Neural crest cell (in vitro differentiated cells): ENCODE measurements around the gene PRPSAP2. TPM values are rescaled to one million over a fixed set of nuclear protein-coding genes. Genes with fewer than 3 reads are reported as not detected.

Experiments
- DNase-seq: peaks from one replicate; pipeline ENCODE4 v3.0.0; 2021; ENCODE audit warnings: low read depth, mixed read lengths, low spot score
- H3K27ac Mint-ChIP-seq: one replicate; pipeline ENCODE4 v1.8.0; 2021; ENCODE audit warnings: mild to moderate bottlenecking, mixed read lengths; ENCODE audit not compliant: unreplicated experiment
- H3K27me3 Mint-ChIP-seq: 2 replicates; pipeline ENCODE4 v1.8.0; 2021; ENCODE audit warnings: low read depth, mild to moderate bottlenecking, mixed read lengths
- H3K36me3 Mint-ChIP-seq: 2 replicates; pipeline ENCODE4 v1.8.0; 2021; ENCODE audit warnings: low read depth, mild to moderate bottlenecking, mixed read lengths
- H3K4me1 Mint-ChIP-seq: 2 replicates; pipeline ENCODE4 v1.8.0; 2021; ENCODE audit warnings: mixed read lengths
- H3K4me3 Mint-ChIP-seq: one replicate; pipeline ENCODE4 v1.8.0; 2021; ENCODE audit warnings: mild to moderate bottlenecking, mixed read lengths
- H3K9me3 Mint-ChIP-seq: 2 replicates; pipeline ENCODE4 v1.8.0; 2021; ENCODE audit warnings: mixed read lengths
- total RNA-seq: library from RNA; stranded (reverse); gene quantifications from 2 replicates; pipeline ENCODE4 v1.2.1, GENCODE V29; 2021
- TF ChIP-seq, protein P1 (sequence below): fragments of 200-600 bp; sonication (generic); conservative IDR thresholded peaks from 2 replicates; pipeline ENCODE4 v1.5.0; 2021; ENCODE audit warnings: antibody characterized with exemption, mild to moderate bottlenecking

PRPSAP2 gene
- total RNA-seq, 1 donor from 2014 or later, result 72.4 TPM

DNA sequence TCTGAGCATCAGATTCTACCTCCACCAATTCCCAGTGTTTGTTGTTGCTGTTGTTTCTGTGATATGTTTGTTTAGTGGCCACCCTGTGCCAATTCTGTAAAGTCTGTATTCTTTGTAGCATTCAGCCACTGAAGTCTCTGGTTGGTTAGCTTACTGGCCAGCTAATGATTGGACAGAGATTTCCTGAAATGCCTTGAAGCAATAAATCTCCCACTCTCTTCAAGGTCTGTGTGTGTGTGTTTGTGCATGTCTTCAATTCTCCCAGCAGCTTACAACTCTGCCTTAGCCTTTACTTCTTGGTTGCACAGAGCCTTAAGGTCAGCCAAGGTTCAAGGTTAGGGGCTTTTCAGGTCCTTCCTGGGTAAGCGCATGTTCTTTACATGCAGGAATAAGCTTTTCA lies 38.2 kb downstream of the PRPSAP2 start:
- H3K27me3 Mint-ChIP-seq, result no peaks in the 10 kb centered on the region

DNA sequence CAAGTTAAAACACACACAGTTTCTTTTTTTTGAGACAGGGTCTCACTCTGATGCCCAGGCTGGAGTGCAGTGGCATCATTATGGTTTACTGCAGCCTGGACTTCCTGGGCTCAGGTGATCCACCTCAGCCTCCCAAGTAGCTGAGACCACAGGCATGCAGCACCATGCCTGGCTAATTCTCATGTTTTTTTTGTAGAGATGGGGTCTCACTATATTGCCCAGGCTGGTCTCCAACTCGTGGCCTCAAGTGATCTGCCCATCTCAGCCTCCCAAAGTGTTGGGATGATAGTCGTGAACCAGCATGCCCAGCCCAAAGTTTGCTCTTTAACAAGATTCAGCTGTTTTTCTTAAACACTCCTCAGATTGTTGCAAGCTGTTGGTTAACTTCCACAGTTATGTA lies 39.0 kb downstream of the PRPSAP2 start:
- H3K9me3 Mint-ChIP-seq, result peaks cover 7% of the 10 kb centered on the region

More for the DNA sequence above, 38.2 kb downstream of the PRPSAP2 start:
- no peak overlapping the region for H3K4me3 Mint-ChIP-seq
- TF ChIP-seq, protein P1, sequence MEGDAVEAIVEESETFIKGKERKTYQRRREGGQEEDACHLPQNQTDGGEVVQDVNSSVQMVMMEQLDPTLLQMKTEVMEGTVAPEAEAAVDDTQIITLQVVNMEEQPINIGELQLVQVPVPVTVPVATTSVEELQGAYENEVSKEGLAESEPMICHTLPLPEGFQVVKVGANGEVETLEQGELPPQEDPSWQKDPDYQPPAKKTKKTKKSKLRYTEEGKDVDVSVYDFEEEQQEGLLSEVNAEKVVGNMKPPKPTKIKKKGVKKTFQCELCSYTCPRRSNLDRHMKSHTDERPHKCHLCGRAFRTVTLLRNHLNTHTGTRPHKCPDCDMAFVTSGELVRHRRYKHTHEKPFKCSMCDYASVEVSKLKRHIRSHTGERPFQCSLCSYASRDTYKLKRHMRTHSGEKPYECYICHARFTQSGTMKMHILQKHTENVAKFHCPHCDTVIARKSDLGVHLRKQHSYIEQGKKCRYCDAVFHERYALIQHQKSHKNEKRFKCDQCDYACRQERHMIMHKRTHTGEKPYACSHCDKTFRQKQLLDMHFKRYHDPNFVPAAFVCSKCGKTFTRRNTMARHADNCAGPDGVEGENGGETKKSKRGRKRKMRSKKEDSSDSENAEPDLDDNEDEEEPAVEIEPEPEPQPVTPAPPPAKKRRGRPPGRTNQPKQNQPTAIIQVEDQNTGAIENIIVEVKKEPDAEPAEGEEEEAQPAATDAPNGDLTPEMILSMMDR, result no peak
- H3K9me3 Mint-ChIP-seq, result peaks cover 7% of the 10 kb centered on the region
- no peak overlapping the region for H3K27ac Mint-ChIP-seq
- peaks cover 55% of the 10 kb centered on the region for H3K36me3 Mint-ChIP-seq
- H3K4me1 Mint-ChIP-seq, result no peaks in the 10 kb centered on the region
- no peak for DNase-seq

DNA sequence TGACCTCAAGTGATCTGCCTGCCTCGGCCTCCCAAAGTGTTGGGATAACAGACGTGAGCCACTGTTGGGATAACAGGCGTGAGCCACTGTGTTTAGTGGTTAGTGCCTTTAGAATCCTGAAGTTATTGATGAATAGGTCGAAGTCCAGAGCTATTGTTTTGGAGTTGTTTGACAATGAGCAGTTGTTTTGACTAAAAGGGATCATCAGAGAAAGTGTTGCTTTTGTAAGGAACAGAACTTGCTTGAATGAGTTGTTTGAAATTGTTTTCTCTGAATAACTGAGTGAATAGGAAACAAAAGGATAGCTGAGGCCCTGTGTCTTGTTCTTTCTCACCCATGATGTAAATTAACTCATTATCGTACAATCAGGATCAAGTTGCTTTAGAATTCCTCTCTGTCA lies 46.6 kb downstream of the PRPSAP2 start:
- no peaks in the 10 kb centered on the region for H3K27me3 Mint-ChIP-seq
- peak overlapping the region; percentile 44 for H3K27ac Mint-ChIP-seq
- peaks cover 27% of the 10 kb centered on the region for H3K36me3 Mint-ChIP-seq
- H3K4me3 Mint-ChIP-seq, result no peak overlapping the region
- H3K4me1 Mint-ChIP-seq, result peaks cover 6% of the 10 kb centered on the region
- peaks cover 2% of the 10 kb centered on the region for H3K9me3 Mint-ChIP-seq
- TF ChIP-seq, protein P1, result no peak
- no peak for DNase-seq

More for the DNA sequence above, 39.0 kb downstream of the PRPSAP2 start:
- Mint-ChIP-seq H3K36me3 (peaks cover 53% of the 10 kb centered on the region), H3K27ac (no peak overlapping the region), H3K4me3 (no peak overlapping the region), H3K4me1 (no peaks in the 10 kb centered on the region), H3K27me3 (no peaks in the 10 kb centered on the region)
- no peak for DNase-seq
- TF ChIP-seq, protein P1, result no peak

DNA sequence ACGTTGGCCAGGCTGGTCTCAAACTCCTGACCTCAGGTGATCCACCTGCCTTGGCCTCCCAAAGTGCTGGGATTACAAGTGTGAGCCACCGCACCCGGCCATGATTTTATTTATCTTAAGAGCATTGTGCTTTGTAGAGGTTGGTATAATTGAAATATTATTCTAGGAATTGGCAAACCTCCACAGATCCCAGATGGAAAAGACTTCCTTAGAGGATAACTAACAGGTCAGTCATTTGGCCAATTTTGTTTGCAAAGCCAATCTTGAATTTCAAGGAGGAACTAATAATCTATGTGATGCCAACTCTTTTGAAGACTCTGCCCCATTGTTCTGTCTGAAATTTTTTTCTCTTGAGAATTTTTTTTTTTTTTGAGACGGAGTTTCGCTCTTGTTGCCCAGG lies 47.3 kb downstream of the PRPSAP2 start:
- TF ChIP-seq, protein P1, result no peak
- Mint-ChIP-seq H3K36me3 (peaks cover 28% of the 10 kb centered on the region), H3K27ac (no peak overlapping the region), H3K4me1 (peaks cover 6% of the 10 kb centered on the region), H3K4me3 (no peak overlapping the region), H3K9me3 (peaks cover 2% of the 10 kb centered on the region), H3K27me3 (no peaks in the 10 kb centered on the region)
- DNase-seq, result no peak

DNA sequence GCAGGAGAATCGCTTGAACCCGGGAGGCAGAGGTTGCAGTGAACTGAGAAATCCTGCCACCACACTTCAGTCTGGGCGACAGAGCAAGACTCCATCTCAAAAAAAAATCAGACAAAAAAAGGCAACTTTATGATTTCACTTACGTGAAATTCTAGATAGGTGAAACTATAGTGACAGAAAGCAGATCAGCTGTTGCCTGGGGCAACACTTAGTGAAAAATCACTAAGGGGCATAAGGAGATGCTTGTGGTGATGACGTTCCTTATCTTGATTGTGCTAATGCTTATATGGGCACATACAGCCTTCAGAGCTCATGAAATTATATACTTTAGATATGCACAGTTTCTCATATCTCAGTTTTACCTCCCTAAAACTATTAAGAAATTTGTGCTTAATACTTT lies 52.4 kb downstream of the PRPSAP2 start:
- Mint-ChIP-seq H3K27me3 (no peaks in the 10 kb centered on the region), H3K4me1 (no peaks in the 10 kb centered on the region), H3K9me3 (peaks cover 2% of the 10 kb centered on the region), H3K4me3 (no peak overlapping the region), H3K36me3 (peaks cover 26% of the 10 kb centered on the region), H3K27ac (no peak overlapping the region)
- DNase-seq, result no peak
- TF ChIP-seq, protein P1, result no peak

DNA sequence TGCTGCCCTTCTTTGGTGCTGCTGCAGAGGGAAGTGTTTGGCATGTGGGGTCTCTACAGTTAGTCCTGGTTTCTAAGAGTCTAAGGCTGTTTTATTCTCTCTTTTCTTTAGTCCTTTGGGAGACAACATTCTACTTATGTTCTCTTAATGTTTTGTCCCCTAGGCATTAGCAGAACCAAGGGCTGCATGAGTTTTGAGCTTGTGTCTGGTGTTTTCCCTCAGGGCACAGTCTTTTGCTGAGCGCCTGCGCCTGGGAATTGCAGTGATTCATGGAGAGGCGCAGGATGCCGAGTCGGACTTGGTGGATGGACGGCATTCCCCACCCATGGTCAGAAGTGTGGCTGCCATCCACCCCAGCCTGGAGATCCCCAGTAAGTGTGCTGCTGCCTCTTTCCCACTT lies 53.0 kb downstream of the PRPSAP2 start:
- H3K4me3 Mint-ChIP-seq, result no peak overlapping the region
- peaks cover 29% of the 10 kb centered on the region for H3K36me3 Mint-ChIP-seq
- no peaks in the 10 kb centered on the region for H3K4me1 Mint-ChIP-seq
- TF ChIP-seq, protein P1, result no peak
- H3K27ac Mint-ChIP-seq, result peak overlapping the region; percentile 43
- no peak for DNase-seq
- no peaks in the 10 kb centered on the region for H3K27me3 Mint-ChIP-seq
- peaks cover 2% of the 10 kb centered on the region for H3K9me3 Mint-ChIP-seq
